Natural killer cell (primary cell): Measurements from ENCODE around the gene RNF20. TPM values are rescaled to one million over a fixed set of nuclear protein-coding genes. Genes with fewer than 3 reads are reported as not detected.

ENCODE experiments used
- ATAC-seq, 3 donors: fragments of 150-1000 bp in 2 of 3; fragments of 200-7000 bp in 1 of 3; cut with Tn5 transposase; 1 replicate in 1 of 3; 2 replicates in 2 of 3; pipeline ENCODE4 v1.10.0; 2021; ENCODE audit warnings: mild to moderate bottlenecking in 2 of 3, moderate library complexity in 2 of 3
- DNase-seq, 2 donors: peaks; one replicate each; pipeline versions ENCODE4 v3.0.0 to v3.0.0-alpha.2; 2013 to 2021; ENCODE audit warnings: mixed read lengths in 1 of 2
- H3K27ac ChIP-seq: one replicate; pipeline ENCODE4 v1.5.1; 2013; ENCODE audit warnings: mild to moderate bottlenecking, low read length
- H3K27me3 ChIP-seq: one replicate; pipeline ENCODE4 v1.6.1; 2013; ENCODE audit warnings: low read length; ENCODE audit not compliant: control insufficient read depth, insufficient read depth
- H3K36me3 ChIP-seq: one replicate; pipeline ENCODE4 v1.6.1; 2013; ENCODE audit warnings: low read length; ENCODE audit not compliant: control insufficient read depth, insufficient read depth
- H3K4me1 ChIP-seq: one replicate; pipeline ENCODE4 v1.6.1; 2013; ENCODE audit warnings: low read length; ENCODE audit not compliant: control insufficient read depth, insufficient read depth
- H3K4me3 ChIP-seq: one replicate; pipeline ENCODE4 v1.5.1; 2013; ENCODE audit warnings: low read length
- H3K9me3 ChIP-seq: one replicate; pipeline ENCODE4 v1.6.1; 2013; ENCODE audit warnings: low read length; ENCODE audit not compliant: control insufficient read depth, insufficient read depth
- H3K27ac Mint-ChIP-seq, 2 donors: one replicate each; pipeline ENCODE4 v1.8.0; 2022; ENCODE audit warnings: mild to moderate bottlenecking in 2 of 2, mixed read lengths in 2 of 2, moderate library complexity in 1 of 2
- H3K27me3 Mint-ChIP-seq, 2 donors: one replicate each; pipeline ENCODE4 v1.8.0; 2022; ENCODE audit warnings: low read depth in 2 of 2, mixed read lengths in 2 of 2
- H3K36me3 Mint-ChIP-seq: one replicate; pipeline ENCODE4 v1.8.0; 2022; ENCODE audit warnings: mixed read lengths
- H3K4me1 Mint-ChIP-seq, 2 donors: one replicate each; pipeline ENCODE4 v1.8.0; 2022; ENCODE audit warnings: mixed read lengths in 2 of 2
- H3K4me3 Mint-ChIP-seq: one replicate; pipeline ENCODE4 v1.8.0; 2022; ENCODE audit warnings: mild to moderate bottlenecking, moderate library complexity, mixed read lengths
- H3K9me3 Mint-ChIP-seq, 2 donors: one replicate each; pipeline ENCODE4 v1.8.0; 2022; ENCODE audit warnings: mixed read lengths in 2 of 2
- WGBS: methylation state at CpG from one replicate; pipeline ENCODE4 v1.1.7; 2013; ENCODE audit warnings: missing lambda C conversion rate; ENCODE audit not compliant: insufficient coverage; 5-methylcytosine and 5-hydroxymethylcytosine counted together
- intact Hi-C: fragments of 100-400 bp; cut with micrococcal nuclease; formaldehyde crosslinking; loops from one replicate; pipeline ENCODE4 v1.14.2; 2022
- total RNA-seq, 4 donors: library from RNA; stranded (reverse); fragments of 120-200 nt in 1 of 4; gene quantifications; one replicate each; pipeline versions ENCODE4 v1.2.3 to v1.2.4, GENCODE V29; 2013 to 2022
- TF ChIP-seq, protein P1 (sequence below): fragments of 200-600 bp; IDR thresholded peaks from one replicate; pipeline ENCODE4 v1.8.0; 2022; ENCODE audit warnings: antibody characterized with exemption

RNF20 gene
- total RNA-seq, 3 donors from 2014 or later (not counting 1 experiment from before 2014, with no cell fraction given), result 35.5 to 44.2 (median 42.5) TPM

DNA sequence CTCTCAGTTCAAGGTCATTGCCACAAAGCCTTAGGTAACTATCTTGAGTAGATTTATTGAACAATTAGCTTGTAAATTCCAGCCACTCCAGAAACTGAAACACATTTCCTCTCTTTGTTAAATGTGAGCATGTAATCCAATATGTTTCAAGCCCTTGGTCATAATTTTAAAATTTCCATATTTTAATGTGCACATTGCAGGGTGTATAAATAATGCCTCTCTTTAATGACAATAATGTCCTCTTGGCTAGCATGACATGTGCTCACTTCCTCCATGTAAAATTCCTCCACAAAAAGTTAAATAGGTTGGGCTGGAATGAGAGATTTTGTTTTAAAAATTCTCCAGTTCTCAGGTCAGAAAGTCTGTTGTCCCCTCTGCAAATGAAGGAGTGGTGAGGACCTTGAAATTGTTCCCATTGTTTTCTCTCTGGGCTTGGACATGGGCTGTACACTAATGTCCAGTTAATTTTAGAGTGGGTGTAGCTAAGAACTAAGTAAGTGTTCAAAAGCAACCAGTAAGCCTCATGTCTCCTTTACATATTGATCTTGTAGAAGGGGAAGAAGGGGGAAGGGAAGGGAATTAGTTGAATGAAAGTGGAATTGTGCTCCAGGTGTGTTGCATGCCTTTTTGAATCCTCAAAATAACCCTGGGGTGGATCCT, 58.3 kb downstream of the RNF20 start:
- intact Hi-C loops, result no loop called here
- no peaks in the 10 kb centered on the region for H3K36me3 Mint-ChIP-seq
- H3K4me1 Mint-ChIP-seq, result no peaks in the 10 kb centered on the region
- no peak for DNase-seq
- no peak for ATAC-seq
- no peaks in the 10 kb centered on the region for H3K27me3 ChIP-seq
- no peaks in the 10 kb centered on the region for H3K9me3 Mint-ChIP-seq
- no peak overlapping the region for H3K4me3 Mint-ChIP-seq
- TF ChIP-seq, protein P1, sequence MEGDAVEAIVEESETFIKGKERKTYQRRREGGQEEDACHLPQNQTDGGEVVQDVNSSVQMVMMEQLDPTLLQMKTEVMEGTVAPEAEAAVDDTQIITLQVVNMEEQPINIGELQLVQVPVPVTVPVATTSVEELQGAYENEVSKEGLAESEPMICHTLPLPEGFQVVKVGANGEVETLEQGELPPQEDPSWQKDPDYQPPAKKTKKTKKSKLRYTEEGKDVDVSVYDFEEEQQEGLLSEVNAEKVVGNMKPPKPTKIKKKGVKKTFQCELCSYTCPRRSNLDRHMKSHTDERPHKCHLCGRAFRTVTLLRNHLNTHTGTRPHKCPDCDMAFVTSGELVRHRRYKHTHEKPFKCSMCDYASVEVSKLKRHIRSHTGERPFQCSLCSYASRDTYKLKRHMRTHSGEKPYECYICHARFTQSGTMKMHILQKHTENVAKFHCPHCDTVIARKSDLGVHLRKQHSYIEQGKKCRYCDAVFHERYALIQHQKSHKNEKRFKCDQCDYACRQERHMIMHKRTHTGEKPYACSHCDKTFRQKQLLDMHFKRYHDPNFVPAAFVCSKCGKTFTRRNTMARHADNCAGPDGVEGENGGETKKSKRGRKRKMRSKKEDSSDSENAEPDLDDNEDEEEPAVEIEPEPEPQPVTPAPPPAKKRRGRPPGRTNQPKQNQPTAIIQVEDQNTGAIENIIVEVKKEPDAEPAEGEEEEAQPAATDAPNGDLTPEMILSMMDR, result no peak
- H3K9me3 ChIP-seq, result no peaks in the 10 kb centered on the region
- no peaks in the 10 kb centered on the region for H3K4me1 ChIP-seq
- no peak overlapping the region for H3K27ac Mint-ChIP-seq
- no peak overlapping the region for H3K27ac ChIP-seq
- no peaks in the 10 kb centered on the region for H3K36me3 ChIP-seq
- H3K4me3 ChIP-seq, result no peak overlapping the region
- no peaks in the 10 kb centered on the region for H3K27me3 Mint-ChIP-seq

DNA sequence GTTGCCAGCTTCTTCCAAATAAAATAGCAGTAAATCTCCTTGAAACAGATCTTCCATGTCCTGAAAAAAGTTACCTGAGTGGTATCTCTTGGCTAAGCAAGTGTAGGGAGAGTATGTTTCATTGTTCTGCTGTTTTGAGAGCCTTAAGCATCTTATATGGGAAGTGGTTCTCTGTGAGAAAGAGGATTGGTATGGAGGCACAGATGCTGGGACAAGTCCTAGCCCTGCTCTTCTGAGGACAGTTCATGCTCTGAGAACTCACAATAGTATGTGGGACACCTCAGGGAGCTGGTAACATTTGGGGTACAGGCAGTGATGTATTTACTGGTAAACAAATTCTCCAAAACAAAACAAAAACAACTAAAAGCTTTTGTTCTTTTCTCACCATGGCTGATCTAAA, 59.1 kb downstream of the RNF20 start:
- TF ChIP-seq, protein P1, result no peak
- intact Hi-C loops, result no loop called here

DNA sequence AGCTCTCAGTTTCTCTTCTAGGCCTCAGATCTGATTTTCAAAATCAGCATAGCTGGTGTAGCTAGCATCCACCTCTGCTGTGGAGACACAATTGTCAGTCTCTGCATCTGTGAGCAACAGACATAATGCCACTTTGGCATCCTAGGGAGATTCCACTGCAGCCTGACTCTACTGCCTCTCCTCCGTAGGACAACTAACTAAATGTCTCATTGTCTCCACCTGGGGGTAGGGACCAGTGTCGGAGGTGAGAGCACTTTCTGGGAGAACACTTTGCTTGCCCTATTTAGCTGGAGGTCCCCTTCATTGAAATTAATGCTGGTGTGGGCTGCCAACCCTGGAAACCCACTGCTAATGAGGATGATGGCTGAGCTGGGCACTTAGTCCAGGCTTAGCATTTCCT, 59.7 kb downstream of the RNF20 start:
- TF ChIP-seq, protein P1, result no peak
- Mint-ChIP-seq H3K27ac (no peak overlapping the region), H3K4me3 (no peak overlapping the region), H3K4me1 (no peaks in the 10 kb centered on the region), H3K36me3 (no peaks in the 10 kb centered on the region), H3K27me3 (no peaks in the 10 kb centered on the region), H3K9me3 (no peaks in the 10 kb centered on the region)
- H3K9me3 ChIP-seq, result no peaks in the 10 kb centered on the region
- no peak overlapping the region for H3K27ac ChIP-seq
- H3K4me1 ChIP-seq, result no peaks in the 10 kb centered on the region
- intact Hi-C loops, result no loop called here
- no peaks in the 10 kb centered on the region for H3K36me3 ChIP-seq
- WGBS, result 92% methylated on average over 2 of the region's 2 CpGs
- H3K27me3 ChIP-seq, result no peaks in the 10 kb centered on the region
- H3K4me3 ChIP-seq, result no peak overlapping the region
- no peak for DNase-seq
- no peak for ATAC-seq

More for the DNA sequence above, 59.1 kb downstream of the RNF20 start:
- Histone ChIP-seq H3K9me3 (no peaks in the 10 kb centered on the region), H3K4me3 (no peak overlapping the region), H3K36me3 (no peaks in the 10 kb centered on the region), H3K4me1 (no peaks in the 10 kb centered on the region), H3K27ac (no peak overlapping the region), H3K27me3 (no peaks in the 10 kb centered on the region)
- Mint-ChIP-seq H3K4me3 (no peak overlapping the region), H3K9me3 (no peaks in the 10 kb centered on the region), H3K27me3 (no peaks in the 10 kb centered on the region), H3K4me1 (no peaks in the 10 kb centered on the region), H3K36me3 (no peaks in the 10 kb centered on the region), H3K27ac (no peak overlapping the region)
- ATAC-seq (no peak), DNase-seq (no peak)

DNA sequence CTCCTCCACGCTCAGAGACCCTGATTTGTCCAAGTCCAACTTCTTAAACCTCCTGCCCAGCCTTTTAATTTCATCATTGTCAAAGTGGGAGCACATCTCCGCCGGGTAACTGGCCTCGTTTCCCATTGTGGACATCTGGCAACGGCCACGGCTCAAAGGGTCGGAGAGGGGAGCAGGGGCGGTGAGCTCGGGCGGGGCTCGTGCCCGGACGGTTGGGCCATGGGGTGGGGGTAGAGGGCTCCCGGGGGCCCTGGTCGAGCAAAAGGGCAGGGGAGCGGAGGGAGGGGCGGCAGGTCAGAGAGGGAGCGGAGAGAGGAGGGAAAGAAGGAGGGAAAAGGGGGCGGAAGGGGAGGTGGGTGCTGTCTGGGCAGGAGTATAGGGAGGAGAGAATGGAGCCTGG, 61.1 kb downstream of the RNF20 start, which contains the start of gene PPP3R2:
PPP3R2 (minus strand) TSS at position 174 of the 400 bp plus-strand sequence; CDS start at position 126, 48 bp downstream.
- Histone ChIP-seq H3K9me3 (no peaks in the 10 kb centered on the region), H3K27me3 (no peaks in the 10 kb centered on the region), H3K36me3 (no peaks in the 10 kb centered on the region), H3K4me1 (no peaks in the 10 kb centered on the region), H3K4me3 (no peak within 1 kb of the TSS), H3K27ac (no peak within 1 kb of the TSS)
- DNase-seq, result no peak
- intact Hi-C loops, result no loop called here
- Mint-ChIP-seq H3K36me3 (no peaks in the 10 kb centered on the region), H3K4me3 (no peak within 1 kb of the TSS), H3K9me3 (no peaks in the 10 kb centered on the region), H3K27ac (no peak within 1 kb of the TSS), H3K4me1 (no peaks in the 10 kb centered on the region), H3K27me3 (no peaks in the 10 kb centered on the region)
- TF ChIP-seq, protein P1, result no peak
- WGBS, result 92% methylated on average over 19 of the region's 19 CpGs
- ATAC-seq, result no peak
